ENCODE results near the gene CHRNA9.

GRCh38 chr4:40355131-40355530, 20.0 kb downstream of the CHRNA9 start:
- no peak for TF ChIP-seq CTCF (IDR thresholded peaks at IDR 0.05; ENCODE audit: low read depth, low read length)
- no peak for TF ChIP-seq POLR2A (IDR thresholded peaks at IDR 0.05; ENCODE audit: extremely low read depth, insufficient read length)

Data from NB4 (cell line).